Occipital lobe (tissue), 2 donors: Measurements from ENCODE around the gene SHROOM3. TPM values are rescaled to one million over a fixed set of nuclear protein-coding genes. Genes with fewer than 3 reads are reported as not detected.

Experiments
- DNase-seq: peaks from one replicate; lab custom pipeline; 2025; lab: John Stamatoyannopoulos, UW
- total RNA-seq: library from RNA; depleted of rRNA; stranded (reverse); fragments of >200 nt; gene quantifications from one replicate; pipeline ENCODE4 v1.2.3, GENCODE V29; 2014

The SHROOM3 gene
- total RNA-seq, 1 donor from 2014 or later, result 17.8 TPM

GRCh38 chr4:76622717-76623116 lies 187.7 kb downstream of the SHROOM3 start:
- no peak for DNase-seq

- DNase-seq, result no peak
These were observed 188.4 kb downstream of the SHROOM3 start for GRCh38 chr4:76623217-76624045.

- peak; percentile 19 for DNase-seq
These were observed 189.2 kb downstream of the SHROOM3 start for GRCh38 chr4:76624241-76624681.

- DNase-seq, result no peak
These were observed 190.1 kb downstream of the SHROOM3 start for GRCh38 chr4:76624931-76625715.

- no peak for DNase-seq
These were observed 191.8 kb downstream of the SHROOM3 start for GRCh38 chr4:76626686-76627465.

- DNase-seq, result no peak
These were observed 193.2 kb downstream of the SHROOM3 start for GRCh38 chr4:76628251-76628650.

GRCh38 chr4:76630741-76631140 lies 195.7 kb downstream of the SHROOM3 start:
- DNase-seq, result no peak

- DNase-seq, result no peak
These were observed 199.2 kb downstream of the SHROOM3 start for GRCh38 chr4:76634220-76634619.

GRCh38 chr4:76637712-76638361 lies 202.8 kb downstream of the SHROOM3 start:
- DNase-seq, result no peak

GRCh38 chr4:76639288-76639687 lies 204.3 kb downstream of the SHROOM3 start:
- DNase-seq, result no peak

GRCh38 chr4:76640353-76640910 lies 205.4 kb downstream of the SHROOM3 start:
- peak; percentile 21 for DNase-seq

- no peak for DNase-seq
These were observed 206.3 kb downstream of the SHROOM3 start for GRCh38 chr4:76641351-76641750.

- no peak for DNase-seq
These were observed 206.7 kb downstream of the SHROOM3 start for GRCh38 chr4:76641758-76642157.

- DNase-seq, result no peak
These were observed 209.9 kb downstream of the SHROOM3 start for GRCh38 chr4:76644831-76645485.

GRCh38 chr4:76649086-76649485 lies 214.1 kb downstream of the SHROOM3 start:
- DNase-seq, result no peak

GRCh38 chr4:76651616-76652015 lies 216.6 kb downstream of the SHROOM3 start:
- no peak for DNase-seq

GRCh38 chr4:76652389-76652788 lies 217.4 kb downstream of the SHROOM3 start:
- no peak for DNase-seq

- no peak for DNase-seq
These were observed 219.1 kb downstream of the SHROOM3 start for GRCh38 chr4:76654084-76654483.

- DNase-seq, result no peak
These were observed 219.8 kb downstream of the SHROOM3 start for GRCh38 chr4:76654791-76655190.
